K562 (cell line): ENCODE results near the gene MFAP2. TPM values are rescaled to one million over a fixed set of nuclear protein-coding genes. Genes with fewer than 3 reads are reported as not detected.

ENCODE experiments used
- ATAC-seq: fragments of 200-7000 bp; cut with Tn5 transposase; 3 replicates; pipeline ENCODE4 v1.9.1; 2020; ENCODE audit warnings: moderate library complexity
- BruUV-seq: library from RNA; stranded (reverse); fragments of 400-500 nt; replicated peaks from 2 replicates; lab custom pipeline; 2021; lab: Mats Ljungman, UMichigan
- CTCF ChIA-PET: fragments of 300-600 bp; formaldehyde crosslinking; extraction: SDS; loops from one replicate; lab custom pipeline; 2021; ENCODE audit warnings: low intra/inter-chr PET ratio; lab: Yijun Ruan, JAX
- POLR2A ChIA-PET: fragments of 300-600, 350-650 bp; sonication (Branson Sonifier 250); formaldehyde crosslinking; extraction: SDS; loops from one replicate; lab custom pipeline; 2021; ENCODE audit warnings: antibody characterized with exemption, inconsistent platforms; lab: Yijun Ruan, JAX
- DNase-seq, 4 experiments: peaks; one replicate each; pipeline versions ENCODE4 v3.0.0 to v3.0.0-alpha.2; 2011 to 2018; ENCODE audit warnings: low spot score in 3 of 4, mixed read lengths in 3 of 4; ENCODE audit errors: extremely low read depth in 1 of 4
- FAIRE-seq: peaks from 2 replicates; lab custom pipeline; 2011; peaks lifted over from hg19 to GRCh38; lab: Jason Lieb, UNC
- H2AFZ ChIP-seq: 2 replicates; pipeline ENCODE4 v1.6.0; 2011; ENCODE audit warnings: low read depth, low read length, control low read depth, inconsistent platforms
- H3K27ac ChIP-seq: fragments of 200-600 bp; 3 replicates; pipeline ENCODE4 v1.8.0; 2011; ENCODE audit warnings: low read depth, mild to moderate bottlenecking, control low read depth, inconsistent platforms, low read length, moderate library complexity, mixed read lengths; ENCODE audit errors: extremely low read depth
- H3K27me3 ChIP-seq, 2 experiments: fragments of 300-600 bp in 1 of 2; 2 replicates in 1 of 2; 3 replicates in 1 of 2; pipeline versions ENCODE4 v1.6.0 to v1.8.0; 2011; ENCODE audit warnings: inconsistent platforms in 2 of 2, low read length in 2 of 2, mild to moderate bottlenecking in 1 of 2, mixed read lengths in 1 of 2, moderate library complexity in 1 of 2; ENCODE audit not compliant: control insufficient read depth in 2 of 2, insufficient read depth in 2 of 2
- H3K36me3 ChIP-seq: fragments of 300-600 bp; 3 replicates; pipeline ENCODE4 v1.8.0; 2011; ENCODE audit warnings: mild to moderate bottlenecking, low read length, inconsistent platforms; ENCODE audit not compliant: control insufficient read depth, insufficient read depth
- H3K4me1 ChIP-seq, 2 experiments: fragments of 200-600 bp in 1 of 2; replicated peaks in 1 of 2; 2 replicates in 1 of 2; 3 replicates in 1 of 2; pipeline versions ENCODE4 v1.5.1 to v1.8.0; 2011; ENCODE audit warnings: inconsistent platforms in 2 of 2, low read length in 2 of 2, mild to moderate bottlenecking in 1 of 2, mixed read lengths in 1 of 2, moderate library complexity in 1 of 2; ENCODE audit not compliant: control insufficient read depth in 2 of 2, insufficient read depth in 2 of 2
- H3K4me2 ChIP-seq: 2 replicates; pipeline ENCODE4 v1.6.1; 2011; ENCODE audit warnings: low read length, control low read depth, inconsistent platforms, mixed read lengths; ENCODE audit not compliant: insufficient read depth
- H3K4me3 ChIP-seq: fragments of 200-600 bp; sonication (generic), shearing (Covaris generic); 2 replicates; pipeline ENCODE4 v1.5.1; 2016; ENCODE audit warnings: control low read depth, inconsistent platforms
- H3K79me2 ChIP-seq: fragments of 200-600 bp; 3 replicates; pipeline ENCODE4 v1.8.0; 2011; ENCODE audit warnings: low read length, inconsistent platforms; ENCODE audit not compliant: control insufficient read depth, insufficient read depth
- H3K9ac ChIP-seq, 2 experiments: 2 replicates each; pipeline versions ENCODE4 v1.6.0 to v1.6.1; 2011; ENCODE audit warnings: low read depth in 2 of 2, low read length in 2 of 2, control low read depth in 1 of 2, inconsistent platforms in 1 of 2, mild to moderate bottlenecking in 1 of 2, mixed read lengths in 1 of 2; ENCODE audit not compliant: insufficient read depth in 1 of 2
- H3K9me1 ChIP-seq: one replicate; pipeline ENCODE4 v1.6.0; 2011; ENCODE audit warnings: inconsistent platforms, mild to moderate bottlenecking, low read length, moderate library complexity; ENCODE audit not compliant: control insufficient read depth, insufficient read depth
- H3K9me3 ChIP-seq: replicated peaks from 2 replicates; pipeline ENCODE4 v1.5.1; 2011; ENCODE audit warnings: low read depth, low read length, inconsistent platforms; ENCODE audit not compliant: control insufficient read depth, insufficient read depth
- H4K20me1 ChIP-seq: replicated peaks from 2 replicates; pipeline ENCODE4 v1.6.1; 2011; ENCODE audit warnings: low read length, inconsistent platforms, mixed read lengths; ENCODE audit not compliant: control insufficient read depth, insufficient read depth
- CCAR2 ChIP-seq: fragments of 200-400 bp; formaldehyde crosslinking; IDR thresholded peaks from 2 replicates; pipeline ENCODE4 v1.6.1; 2017; ENCODE audit warnings: mild to moderate bottlenecking, low read depth, low read length
- COPS2 ChIP-seq: fragments of 450-650 bp; conservative IDR thresholded peaks from 2 replicates; pipeline ENCODE4 v1.6.1; 2016; ENCODE audit warnings: mild to moderate bottlenecking, moderate library complexity
- MCM2 ChIP-seq: fragments of 450-650 bp; IDR thresholded peaks from 2 replicates; pipeline ENCODE4 v1.6.1; 2017; ENCODE audit warnings: low read depth, mild to moderate bottlenecking
- NR1H2 ChIP-seq: sonication (generic); formaldehyde crosslinking; IDR thresholded peaks from 2 replicates; pipeline ENCODE4 v1.4.0; 2020; ENCODE audit warnings: mild to moderate bottlenecking, missing genetic modification reagents
- ZBED1 ChIP-seq: IDR thresholded peaks from 2 replicates; pipeline ENCODE4 v1.6.1; 2014
- WGBS: fragments of 100-300 bp; shearing (Covaris generic); methylation state at CpG from one replicate; pipeline ENCODE4 v1.1.6; 2016; ENCODE audit warnings: low coverage, mixed read lengths; ENCODE audit not compliant: insufficient coverage; ENCODE audit errors: missing lambda C conversion rate; 5-methylcytosine and 5-hydroxymethylcytosine counted together
- in situ Hi-C: fragments of 300-500 bp; cut with MboI; formaldehyde crosslinking; loops from 4 replicates; pipeline ENCODE4 v1.15.0; 2018; ENCODE audit warnings: inconsistent platforms, mixed read lengths
- intact Hi-C: fragments of 100-400 bp; cut with micrococcal nuclease; formaldehyde crosslinking; loops from 2 replicates; pipeline ENCODE4 v1.14.2; 2022
- polyA plus RNA-seq, 8 experiments: library from polyadenylated mRNA; depleted of rRNA in 4 of 8; stranded (reverse) in 5 of 8; unstranded in 3 of 8; fragments of >200 nt; fragmentation: Nextera tagmentation in 2 of 8; fragmentation: Illumina TruSeq in 1 of 8; extraction: Ambion mirVana in 2 of 8; extraction: Trizol in 1 of 8; gene quantifications; 2 replicates each; pipeline versions ENCODE4 v1.2.1 to v1.2.3, GENCODE V29; 2011 to 2014; ENCODE audit warnings: inconsistent platforms in 1 of 8, missing spikeins in 1 of 8
- total RNA-seq, 7 experiments: library from RNA; depleted of rRNA in 6 of 7; stranded (reverse); fragments of >200 nt in 6 of 7; fragmentation: Illumina TruSeq in 2 of 7; extraction: Trizol in 2 of 7; gene quantifications; 2 replicates each; pipeline versions ENCODE4 v1.2.1 to v1.2.3, GENCODE V29; 2011 to 2021; ENCODE audit warnings: low replicate concordance in 1 of 7
- TF ChIP-seq, protein P1 (sequence below): IDR thresholded peaks from 3 replicates; pipeline ENCODE4 v1.6.1; 2011; ENCODE audit warnings: borderline replicate concordance, mild to moderate bottlenecking; ENCODE audit not compliant: insufficient read length, insufficient read depth
- TF ChIP-seq, protein P2 (sequence below), 2 experiments: fragments of 250-450 bp in 1 of 2; fragments of 450-650 bp in 1 of 2; sonication (Bioruptor Pico) in 1 of 2; IDR thresholded peaks; 2 replicates each; pipeline versions ENCODE4 v1.6.1 to v1.8.0; 2016 to 2021; ENCODE audit warnings: mild to moderate bottlenecking in 2 of 2, moderate library complexity in 2 of 2, missing compliant biosample characterization in 1 of 2, missing genetic modification characterization in 1 of 2
- TF ChIP-seq, protein P3 (sequence below): fragments of 450-650 bp; IDR thresholded peaks from one replicate; pipeline ENCODE4 v1.6.1; 2018; ENCODE audit warnings: mild to moderate bottlenecking, moderate library complexity; ENCODE audit not compliant: partially characterized antibody

The MFAP2 gene
- total and polyA plus RNA-seq, 9 of the 15 experiments (the other 6 are each of a cell fraction or from before 2014, with no cell fraction given): not detected

- Histone ChIP-seq H3K4me2 (no peak overlapping the region), H2AFZ (no peak overlapping the region), H3K4me1 (peaks cover 4 to 13% of the 10 kb centered on the region in 2 experiments), H4K20me1 (no peaks in the 10 kb centered on the region), H3K27me3 (no peaks in the 10 kb centered on the region), H3K36me3 (peaks cover 60% of the 10 kb centered on the region), H3K9ac (no peak overlapping the region), H3K9me1 (no peaks in the 10 kb centered on the region), H3K79me2 (no peaks in the 10 kb centered on the region), H3K4me3 (no peak overlapping the region), H3K27ac (no peak overlapping the region), H3K9me3 (no peaks in the 10 kb centered on the region)
- intact Hi-C loops: no loop called here
- in situ Hi-C loops: no loop called here
- no peak for TF ChIP-seq COPS2
- TF ChIP-seq MCM2: no peak
- TF ChIP-seq, protein P1, sequence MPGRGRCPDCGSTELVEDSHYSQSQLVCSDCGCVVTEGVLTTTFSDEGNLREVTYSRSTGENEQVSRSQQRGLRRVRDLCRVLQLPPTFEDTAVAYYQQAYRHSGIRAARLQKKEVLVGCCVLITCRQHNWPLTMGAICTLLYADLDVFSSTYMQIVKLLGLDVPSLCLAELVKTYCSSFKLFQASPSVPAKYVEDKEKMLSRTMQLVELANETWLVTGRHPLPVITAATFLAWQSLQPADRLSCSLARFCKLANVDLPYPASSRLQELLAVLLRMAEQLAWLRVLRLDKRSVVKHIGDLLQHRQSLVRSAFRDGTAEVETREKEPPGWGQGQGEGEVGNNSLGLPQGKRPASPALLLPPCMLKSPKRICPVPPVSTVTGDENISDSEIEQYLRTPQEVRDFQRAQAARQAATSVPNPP: no peak
- TF ChIP-seq NR1H2: no peak
- TF ChIP-seq, protein P2, sequence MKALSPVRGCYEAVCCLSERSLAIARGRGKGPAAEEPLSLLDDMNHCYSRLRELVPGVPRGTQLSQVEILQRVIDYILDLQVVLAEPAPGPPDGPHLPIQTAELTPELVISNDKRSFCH (CRISPR knock-in tag; IDR thresholded peaks at IDR 0.05): no peak
- TF ChIP-seq, protein P2 (tag; IDR thresholded peaks at IDR 0.05): no peak
- no peak for TF ChIP-seq ZBED1
- TF ChIP-seq, protein P3, sequence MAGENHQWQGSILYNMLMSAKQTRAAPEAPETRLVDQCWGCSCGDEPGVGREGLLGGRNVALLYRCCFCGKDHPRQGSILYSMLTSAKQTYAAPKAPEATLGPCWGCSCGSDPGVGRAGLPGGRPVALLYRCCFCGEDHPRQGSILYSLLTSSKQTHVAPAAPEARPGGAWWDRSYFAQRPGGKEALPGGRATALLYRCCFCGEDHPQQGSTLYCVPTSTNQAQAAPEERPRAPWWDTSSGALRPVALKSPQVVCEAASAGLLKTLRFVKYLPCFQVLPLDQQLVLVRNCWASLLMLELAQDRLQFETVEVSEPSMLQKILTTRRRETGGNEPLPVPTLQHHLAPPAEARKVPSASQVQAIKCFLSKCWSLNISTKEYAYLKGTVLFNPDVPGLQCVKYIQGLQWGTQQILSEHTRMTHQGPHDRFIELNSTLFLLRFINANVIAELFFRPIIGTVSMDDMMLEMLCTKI: no peak
- TF ChIP-seq CCAR2: no peak
- WGBS: 27% methylated on average over 1 of the region's 1 CpG
- DNase-seq (no peak), FAIRE-seq (no peak), ATAC-seq (no peak)
- ChIA-PET CTCF (no interaction called here), POLR2A (interaction anchor here (0.6 to 1.7 kb wide), 6 partner anchors 9 to 1941 kb away, joined by 3 to 5 read pairs (median 3); no protein-coding TSS in a partner anchor)
- BruUV-seq: no TSS peak
These were observed 38.4 kb upstream of the MFAP2 start for GRCh38 chr1:17018849-17019248.
